ENCODE measurements around the gene MEX3A. TPM values are rescaled to one million over a fixed set of nuclear protein-coding genes. Genes with fewer than 3 reads are reported as not detected.
"Not testable (repeated sequence)": the region's sequence is repeated elsewhere in the genome, so short reads cannot be mapped to it uniquely, and the experiment has no call there.

MEX3A gene
- total RNA-seq, 1 experiment from 2014 or later, result 6.1 TPM

- Histone ChIP-seq H3K79me2 (ENCODE audit: insufficient read depth, low read length) (no peaks in the 10 kb centered on the region), H3K4me1 (ENCODE audit: control insufficient read depth in 1 of 2, insufficient read depth in 2 of 2, low read length in 2 of 2) (peaks cover 10 to 17% of the 10 kb centered on the region in 2 experiments), H3K4me3 (replicated peaks in 1 of 2; ENCODE audit: low read depth in 1 of 2, low read length in 2 of 2) (no peak overlapping the region), H3K36me3 (ENCODE audit: control insufficient read depth in 1 of 2, insufficient read depth in 2 of 2, low read length in 2 of 2) (peaks cover 21 to 26% of the 10 kb centered on the region in 2 experiments), H3K9ac (ENCODE audit: low read length) (no peak overlapping the region), H4K20me1 (ENCODE audit: insufficient read depth) (no peaks in the 10 kb centered on the region), H3K9me2 (ENCODE audit: insufficient read depth) (no peaks in the 10 kb centered on the region), H3K9me3 (ENCODE audit: control insufficient read depth in 1 of 2, insufficient read depth in 1 of 2, low read depth in 1 of 2, low read length in 2 of 2) (no peaks in the 10 kb centered on the region), H3K4me2 (ENCODE audit: low read length) (no peak overlapping the region), H2AFZ (ENCODE audit: low read depth, low read length, poor library complexity, severe bottlenecking) (no peak overlapping the region), H3K27ac (ENCODE audit: low read depth, low read length) (no peak overlapping the region), H3K27me3 (ENCODE audit: insufficient read depth, low read length) (no peaks in the 10 kb centered on the region)
- BruUV-seq (replicated peaks), result no TSS peak
- ChIA-PET CTCF (no interaction called here), RAD21 (ENCODE audit: low non-redundant PET in 1 of 2, low total read pairs in 2 of 2, uncharacterized antibody in 2 of 2, unreplicated experiment in 2 of 2) (no interaction called here), POLR2A (no interaction called here)
- no peak for ATAC-seq
- no peak for DNase-seq (ENCODE audit: low read depth, low spot score)
- TF ChIP-seq, protein P1, sequence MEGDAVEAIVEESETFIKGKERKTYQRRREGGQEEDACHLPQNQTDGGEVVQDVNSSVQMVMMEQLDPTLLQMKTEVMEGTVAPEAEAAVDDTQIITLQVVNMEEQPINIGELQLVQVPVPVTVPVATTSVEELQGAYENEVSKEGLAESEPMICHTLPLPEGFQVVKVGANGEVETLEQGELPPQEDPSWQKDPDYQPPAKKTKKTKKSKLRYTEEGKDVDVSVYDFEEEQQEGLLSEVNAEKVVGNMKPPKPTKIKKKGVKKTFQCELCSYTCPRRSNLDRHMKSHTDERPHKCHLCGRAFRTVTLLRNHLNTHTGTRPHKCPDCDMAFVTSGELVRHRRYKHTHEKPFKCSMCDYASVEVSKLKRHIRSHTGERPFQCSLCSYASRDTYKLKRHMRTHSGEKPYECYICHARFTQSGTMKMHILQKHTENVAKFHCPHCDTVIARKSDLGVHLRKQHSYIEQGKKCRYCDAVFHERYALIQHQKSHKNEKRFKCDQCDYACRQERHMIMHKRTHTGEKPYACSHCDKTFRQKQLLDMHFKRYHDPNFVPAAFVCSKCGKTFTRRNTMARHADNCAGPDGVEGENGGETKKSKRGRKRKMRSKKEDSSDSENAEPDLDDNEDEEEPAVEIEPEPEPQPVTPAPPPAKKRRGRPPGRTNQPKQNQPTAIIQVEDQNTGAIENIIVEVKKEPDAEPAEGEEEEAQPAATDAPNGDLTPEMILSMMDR (IDR thresholded peaks at IDR 0.05 in 2 of 3, conservative IDR thresholded peaks at IDR 0.05 in 1 of 3; ENCODE audit: borderline replicate concordance in 1 of 3, insufficient read depth in 1 of 3, low read depth in 2 of 3, low read length in 2 of 3), result no peak
- no peak for TF ChIP-seq CBX3 (IDR thresholded peaks at IDR 0.05; ENCODE audit: low read depth)
- no peak for TF ChIP-seq POLR2A (IDR thresholded peaks at IDR 0.05; ENCODE audit: borderline replicate concordance, extremely low read depth, insufficient read depth, insufficient read length)
- no peak for TF ChIP-seq ZNF274 (IDR thresholded peaks at IDR 0.05; ENCODE audit: low read depth, low read length)
- TF ChIP-seq SP1 (IDR thresholded peaks at IDR 0.05; ENCODE audit: low read depth), result no peak
- TF ChIP-seq RAD21 (IDR thresholded peaks at IDR 0.05; ENCODE audit: low read depth), result no peak
- no peak for TF ChIP-seq POLR2AphosphoS5 (IDR thresholded peaks at IDR 0.05; ENCODE audit: low read depth, low read length)
- no peak for TF ChIP-seq YY1 (IDR thresholded peaks at IDR 0.05; ENCODE audit: extremely low read depth, insufficient replicate concordance, low read depth, low read length)
- no peak for TF ChIP-seq ZFX (IDR thresholded peaks at IDR 0.05)
- TF ChIP-seq CEBPB (IDR thresholded peaks at IDR 0.05; ENCODE audit: low read depth), result no peak
- TF ChIP-seq, protein P2, sequence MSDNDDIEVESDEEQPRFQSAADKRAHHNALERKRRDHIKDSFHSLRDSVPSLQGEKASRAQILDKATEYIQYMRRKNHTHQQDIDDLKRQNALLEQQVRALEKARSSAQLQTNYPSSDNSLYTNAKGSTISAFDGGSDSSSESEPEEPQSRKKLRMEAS (IDR thresholded peaks at IDR 0.05), result no peak
- no peak for TF ChIP-seq JUND (IDR thresholded peaks at IDR 0.05)
- TF ChIP-seq TCF7L2 (IDR thresholded peaks at IDR 0.05; ENCODE audit: borderline replicate concordance, extremely low read depth, insufficient read depth, insufficient read length), result no peak
- no peak for TF ChIP-seq SIN3A (IDR thresholded peaks at IDR 0.05; ENCODE audit: low read depth)
- TF ChIP-seq, protein P3, sequence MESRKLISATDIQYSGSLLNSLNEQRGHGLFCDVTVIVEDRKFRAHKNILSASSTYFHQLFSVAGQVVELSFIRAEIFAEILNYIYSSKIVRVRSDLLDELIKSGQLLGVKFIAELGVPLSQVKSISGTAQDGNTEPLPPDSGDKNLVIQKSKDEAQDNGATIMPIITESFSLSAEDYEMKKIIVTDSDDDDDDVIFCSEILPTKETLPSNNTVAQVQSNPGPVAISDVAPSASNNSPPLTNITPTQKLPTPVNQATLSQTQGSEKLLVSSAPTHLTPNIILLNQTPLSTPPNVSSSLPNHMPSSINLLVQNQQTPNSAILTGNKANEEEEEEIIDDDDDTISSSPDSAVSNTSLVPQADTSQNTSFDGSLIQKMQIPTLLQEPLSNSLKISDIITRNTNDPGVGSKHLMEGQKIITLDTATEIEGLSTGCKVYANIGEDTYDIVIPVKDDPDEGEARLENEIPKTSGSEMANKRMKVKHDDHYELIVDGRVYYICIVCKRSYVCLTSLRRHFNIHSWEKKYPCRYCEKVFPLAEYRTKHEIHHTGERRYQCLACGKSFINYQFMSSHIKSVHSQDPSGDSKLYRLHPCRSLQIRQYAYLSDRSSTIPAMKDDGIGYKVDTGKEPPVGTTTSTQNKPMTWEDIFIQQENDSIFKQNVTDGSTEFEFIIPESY (IDR thresholded peaks at IDR 0.05; ENCODE audit: extremely low read depth, insufficient replicate concordance, low read length), result no peak
- TF ChIP-seq SRF (IDR thresholded peaks at IDR 0.05; ENCODE audit: low read depth), result no peak
- TF ChIP-seq EZH2 (IDR thresholded peaks at IDR 0.05), result no peak
- TF ChIP-seq, protein P4, sequence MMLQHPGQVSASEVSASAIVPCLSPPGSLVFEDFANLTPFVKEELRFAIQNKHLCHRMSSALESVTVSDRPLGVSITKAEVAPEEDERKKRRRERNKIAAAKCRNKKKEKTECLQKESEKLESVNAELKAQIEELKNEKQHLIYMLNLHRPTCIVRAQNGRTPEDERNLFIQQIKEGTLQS (IDR thresholded peaks at IDR 0.05), result no peak
- no peak for TF ChIP-seq EZH2phosphoT487 (IDR thresholded peaks at IDR 0.05; ENCODE audit: borderline replicate concordance)
- intact Hi-C loops (cut with micrococcal nuclease), result no loop called here
These were observed 39.4 kb downstream of the MEX3A start for GRCh38 chr1:156042828-156043227.

- H2AFZ ChIP-seq (ENCODE audit: low read depth, low read length, poor library complexity, severe bottlenecking); BruUV-seq (replicated peaks); H3K27me3 ChIP-seq (ENCODE audit: insufficient read depth, low read length); ATAC-seq; H3K9me2 ChIP-seq (ENCODE audit: insufficient read depth); RAD21 ChIA-PET (ENCODE audit: low non-redundant PET in 1 of 2, low total read pairs in 2 of 2, uncharacterized antibody in 2 of 2, unreplicated experiment in 2 of 2); H4K20me1 ChIP-seq (ENCODE audit: insufficient read depth); CTCF ChIA-PET; H3K79me2 ChIP-seq (ENCODE audit: insufficient read depth, low read length); H3K9ac ChIP-seq (ENCODE audit: low read length); H3K4me1 ChIP-seq (ENCODE audit: control insufficient read depth in 1 of 2, insufficient read depth in 2 of 2, low read length in 2 of 2); H3K4me2 ChIP-seq (ENCODE audit: low read length); POLR2A ChIA-PET; H3K9me3 ChIP-seq (ENCODE audit: control insufficient read depth in 1 of 2, insufficient read depth in 1 of 2, low read depth in 1 of 2, low read length in 2 of 2); H3K36me3 ChIP-seq (ENCODE audit: control insufficient read depth in 1 of 2, insufficient read depth in 2 of 2, low read length in 2 of 2); H3K27ac ChIP-seq (ENCODE audit: low read depth, low read length); H3K4me3 ChIP-seq (replicated peaks in 1 of 2; ENCODE audit: low read depth in 1 of 2, low read length in 2 of 2); DNase-seq (ENCODE audit: low read depth, low spot score); intact Hi-C loops (cut with micrococcal nuclease): not testable (repeated sequence)
These were observed 47.3 kb downstream of the MEX3A start for GRCh38 chr1:156034991-156035390.
